HG03175 (cell line): ENCODE results near the gene CDCA8.
"Not testable (repeated sequence)": the region's sequence is repeated elsewhere in the genome, so short reads cannot be mapped to it uniquely, and the experiment has no call there.

Source experiments
- ATAC-seq: cut with Tn5 transposase; IDR thresholded peaks from one replicate; pipeline ENCODE4 v1.9.1; 2021; ENCODE audit warnings: mild to moderate bottlenecking, moderate library complexity; ENCODE audit not compliant: unreplicated experiment

The CDCA8 gene

DNA sequence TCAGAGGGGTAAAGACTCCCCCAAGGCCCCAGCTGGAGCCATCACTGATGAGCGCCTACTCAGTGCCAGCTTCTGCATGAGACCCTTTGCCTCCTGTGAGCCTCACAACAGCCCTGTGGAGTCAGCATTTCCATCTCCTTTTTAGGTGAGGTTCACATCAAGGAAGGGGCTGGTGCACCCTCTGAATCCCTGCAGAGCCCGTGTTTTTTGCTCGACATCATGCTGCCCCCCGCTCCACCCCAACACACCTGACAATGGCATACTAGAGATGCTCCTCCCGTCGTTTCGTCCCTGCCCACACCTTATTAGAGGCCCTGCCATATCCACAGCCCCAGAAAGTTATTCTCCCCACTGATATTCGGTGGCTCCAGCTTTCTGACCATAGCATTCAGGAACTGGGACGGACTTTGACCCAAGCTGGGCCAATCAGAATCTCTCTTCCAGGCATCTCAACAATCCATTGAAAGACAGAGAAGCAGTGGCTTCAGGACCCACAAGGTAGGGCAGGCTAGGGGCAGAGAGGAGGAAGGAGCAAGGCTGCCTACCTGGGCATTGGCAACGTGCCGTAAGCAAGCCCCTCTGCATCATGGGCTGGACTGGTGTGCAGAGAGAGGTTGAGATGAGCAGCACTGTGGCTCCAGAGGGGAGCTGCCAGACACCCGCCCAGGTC is 39.9 kb downstream of the CDCA8 start:
- ATAC-seq, result no peak

DNA sequence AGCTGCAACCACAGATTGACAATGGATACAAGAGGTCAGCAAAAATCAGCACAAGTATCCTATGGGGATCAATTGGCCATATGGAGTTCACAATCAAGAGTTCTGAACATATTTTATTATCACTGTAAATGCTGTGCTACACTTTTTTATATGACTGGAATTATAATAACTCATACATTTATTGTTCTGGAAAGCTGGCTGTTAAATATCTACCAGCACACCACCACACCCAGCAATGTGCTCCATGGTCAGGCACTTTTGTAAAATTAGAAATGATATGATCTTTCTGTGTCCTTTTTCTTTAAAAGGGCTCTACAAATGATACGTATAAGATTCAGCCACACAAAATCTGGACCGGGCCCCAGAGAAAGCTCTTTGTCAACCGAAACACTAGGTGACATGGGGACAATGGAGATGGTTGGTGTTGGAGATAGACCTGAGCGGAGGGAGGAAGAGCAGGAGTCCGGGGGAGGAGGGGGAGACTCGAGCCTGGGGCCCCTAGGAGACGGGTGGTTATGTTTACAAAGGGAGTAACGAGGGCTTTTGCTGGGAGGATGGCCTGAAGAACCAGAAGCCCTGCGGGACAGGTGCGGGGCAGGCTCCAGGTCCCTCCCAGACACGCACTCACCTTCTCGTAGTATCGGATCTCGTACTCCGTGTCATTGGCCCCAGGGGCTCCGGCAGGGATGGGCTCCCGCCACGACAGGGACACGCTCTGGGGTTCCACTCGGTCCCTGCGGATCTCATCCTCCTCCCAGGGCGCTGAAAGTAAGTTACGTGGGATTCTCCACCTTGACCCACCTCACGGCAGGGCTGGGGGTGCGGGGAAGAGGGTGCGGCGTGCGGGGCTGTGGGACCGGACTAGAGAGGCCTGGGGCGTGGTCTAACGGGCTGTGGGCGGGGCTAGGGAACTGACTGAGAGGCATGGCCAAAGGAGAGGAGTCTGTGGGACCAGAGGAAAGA is 42.6 kb downstream of the CDCA8 start:
- ATAC-seq, result no peak

DNA sequence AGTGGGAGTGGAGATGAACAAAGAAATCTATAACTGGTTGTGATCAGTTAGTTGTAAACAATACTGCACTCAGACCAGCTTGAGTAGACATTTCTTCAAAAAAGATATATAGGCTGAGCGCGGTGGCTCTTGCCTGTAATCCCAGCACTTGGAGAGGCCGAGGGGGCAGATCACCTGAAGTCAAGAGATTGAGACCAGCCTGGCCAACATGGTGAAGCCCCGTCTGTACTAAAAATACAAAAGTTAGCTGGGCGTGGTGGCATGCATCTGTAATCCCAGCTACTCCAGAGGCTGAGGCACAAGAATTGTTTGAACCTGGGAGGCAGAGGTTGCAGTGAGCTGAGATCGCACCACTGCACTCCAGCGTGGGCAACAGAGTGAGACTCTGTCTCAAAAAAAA is 45.7 kb downstream of the CDCA8 start:
- not testable (repeated sequence) for ATAC-seq

DNA sequence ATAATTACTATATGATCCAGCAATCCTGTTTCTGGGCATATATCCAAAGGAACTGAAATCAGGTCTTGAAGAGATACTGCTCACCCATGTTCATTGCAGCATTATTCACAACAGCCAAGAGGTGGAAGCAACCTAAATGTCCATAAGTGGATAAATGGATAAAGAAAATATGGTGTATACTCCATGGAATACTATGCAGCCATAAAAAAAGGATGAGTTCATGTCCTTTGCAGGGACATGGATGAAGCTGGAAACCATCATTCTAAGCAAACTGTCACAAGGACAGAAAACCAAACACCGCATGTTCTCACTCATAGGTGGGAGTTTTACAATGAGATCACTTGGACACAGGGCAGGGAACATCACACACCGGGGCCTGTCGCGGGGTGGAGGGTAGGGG is 46.3 kb downstream of the CDCA8 start:
- not testable (repeated sequence) for ATAC-seq

DNA sequence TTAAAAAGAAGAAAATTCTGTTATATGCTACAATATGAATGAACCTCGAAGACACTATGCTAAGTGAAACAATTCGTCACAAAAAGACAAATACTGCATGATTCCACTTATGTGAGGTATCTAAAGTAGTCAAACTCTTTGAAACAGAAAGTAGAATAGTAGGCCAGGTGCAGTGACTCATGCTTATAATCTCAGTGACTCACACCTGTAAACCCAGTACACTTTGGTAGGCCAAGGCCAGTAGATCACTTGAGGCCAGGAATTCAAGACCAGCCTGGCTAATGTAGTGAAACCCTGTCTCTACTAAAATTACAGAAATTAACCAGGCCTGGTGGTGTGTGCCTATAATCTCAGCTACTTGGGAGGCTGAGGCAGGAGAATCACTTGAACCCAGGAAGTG is 46.9 kb downstream of the CDCA8 start:
- ATAC-seq, result no peak

DNA sequence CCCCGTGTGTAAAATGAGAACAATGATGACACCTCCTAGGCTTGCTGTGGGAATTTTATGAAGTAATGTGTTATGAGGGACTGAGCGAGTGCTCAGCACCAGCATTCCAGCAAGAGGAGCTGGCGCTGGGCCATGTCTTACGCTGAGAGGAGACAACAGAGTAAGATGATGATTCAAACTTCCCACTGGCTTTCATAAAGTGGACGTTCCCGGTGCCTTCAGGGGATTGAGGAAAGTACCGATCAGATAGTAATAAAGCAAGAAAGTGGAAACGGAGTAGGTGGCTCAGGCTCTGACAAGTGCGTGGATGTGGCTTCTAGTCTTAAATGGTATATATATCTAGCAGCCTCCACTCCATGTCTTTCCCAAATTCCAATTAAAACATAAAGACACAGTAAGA is 48.8 kb downstream of the CDCA8 start:
- ATAC-seq, result no peak

DNA sequence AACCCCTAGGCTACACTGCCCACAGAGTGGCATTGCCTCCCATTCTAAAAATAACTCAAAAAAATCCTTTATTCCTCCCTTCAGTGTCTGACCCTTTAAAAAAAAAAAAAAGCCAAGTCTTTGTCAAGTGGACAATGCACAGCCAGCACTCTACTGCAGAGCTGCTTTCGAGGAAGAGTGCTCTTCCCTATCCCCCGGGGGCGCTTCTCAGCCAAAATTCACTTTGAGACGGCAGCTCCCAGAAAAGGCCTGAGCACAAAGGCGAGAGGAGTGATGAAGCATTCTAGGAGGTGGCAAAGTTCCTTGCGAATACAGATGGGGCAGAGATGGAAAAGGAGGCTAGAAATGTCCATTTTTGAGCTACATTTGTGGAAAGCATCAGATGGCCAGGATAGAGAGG is 49.3 kb downstream of the CDCA8 start:
- ATAC-seq, result no peak

DNA sequence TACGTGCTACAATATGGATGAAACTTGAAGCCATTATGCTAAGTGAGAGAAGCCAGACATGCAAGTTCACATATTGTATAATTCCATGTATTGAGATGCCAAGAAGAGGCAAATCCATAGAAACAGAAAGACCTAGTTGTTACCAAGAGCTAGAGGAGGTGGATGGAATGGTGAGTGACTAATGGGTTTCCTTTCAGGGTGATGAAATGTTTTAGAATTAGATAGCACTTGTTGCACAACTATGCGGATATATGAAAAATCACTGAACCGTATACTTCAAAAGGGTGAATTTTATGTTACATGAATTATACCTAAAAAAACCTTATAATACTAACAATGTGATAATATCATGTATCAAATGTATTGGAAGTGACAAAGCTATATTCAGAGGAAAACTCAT is 54.5 kb downstream of the CDCA8 start:
- no peak for ATAC-seq

DNA sequence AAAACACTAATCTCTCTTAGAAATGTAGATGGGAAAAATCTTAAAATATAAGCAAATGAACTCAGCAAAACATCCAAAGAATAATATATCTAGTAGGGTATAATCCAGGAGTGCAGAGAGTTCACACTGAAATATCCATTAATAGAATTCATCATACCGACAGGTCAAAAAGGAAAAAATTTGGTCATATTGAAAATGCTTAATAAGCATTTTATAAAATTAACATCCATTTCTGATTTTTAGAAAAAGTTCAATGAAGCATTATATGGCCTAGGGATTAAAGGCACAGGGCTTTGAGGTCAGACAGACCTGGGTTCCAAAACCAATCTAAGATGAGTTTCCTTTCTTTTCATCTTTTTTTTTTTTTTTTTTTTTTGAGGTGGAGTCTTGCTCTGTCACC is 56.2 kb downstream of the CDCA8 start:
- ATAC-seq, result no peak

DNA sequence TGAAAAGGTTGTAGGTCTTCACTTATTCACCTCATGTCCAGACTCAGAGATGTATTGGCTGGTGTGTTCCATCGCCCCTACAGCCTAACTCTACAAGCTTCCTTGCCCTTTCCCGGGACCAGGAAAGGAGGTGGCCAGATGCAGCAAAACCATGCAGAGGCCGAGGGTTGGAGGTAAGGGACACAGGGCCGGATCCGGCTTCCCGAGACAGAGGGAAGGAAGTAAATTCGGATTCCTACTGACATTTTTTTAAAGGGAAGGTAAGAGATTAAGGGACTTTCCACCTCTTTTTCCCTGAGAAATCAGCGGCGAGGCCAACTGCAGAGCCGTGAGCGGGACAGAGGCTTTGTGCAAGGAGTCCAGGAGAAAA is 59.9 kb downstream of the CDCA8 start:
- ATAC-seq, result no peak

DNA sequence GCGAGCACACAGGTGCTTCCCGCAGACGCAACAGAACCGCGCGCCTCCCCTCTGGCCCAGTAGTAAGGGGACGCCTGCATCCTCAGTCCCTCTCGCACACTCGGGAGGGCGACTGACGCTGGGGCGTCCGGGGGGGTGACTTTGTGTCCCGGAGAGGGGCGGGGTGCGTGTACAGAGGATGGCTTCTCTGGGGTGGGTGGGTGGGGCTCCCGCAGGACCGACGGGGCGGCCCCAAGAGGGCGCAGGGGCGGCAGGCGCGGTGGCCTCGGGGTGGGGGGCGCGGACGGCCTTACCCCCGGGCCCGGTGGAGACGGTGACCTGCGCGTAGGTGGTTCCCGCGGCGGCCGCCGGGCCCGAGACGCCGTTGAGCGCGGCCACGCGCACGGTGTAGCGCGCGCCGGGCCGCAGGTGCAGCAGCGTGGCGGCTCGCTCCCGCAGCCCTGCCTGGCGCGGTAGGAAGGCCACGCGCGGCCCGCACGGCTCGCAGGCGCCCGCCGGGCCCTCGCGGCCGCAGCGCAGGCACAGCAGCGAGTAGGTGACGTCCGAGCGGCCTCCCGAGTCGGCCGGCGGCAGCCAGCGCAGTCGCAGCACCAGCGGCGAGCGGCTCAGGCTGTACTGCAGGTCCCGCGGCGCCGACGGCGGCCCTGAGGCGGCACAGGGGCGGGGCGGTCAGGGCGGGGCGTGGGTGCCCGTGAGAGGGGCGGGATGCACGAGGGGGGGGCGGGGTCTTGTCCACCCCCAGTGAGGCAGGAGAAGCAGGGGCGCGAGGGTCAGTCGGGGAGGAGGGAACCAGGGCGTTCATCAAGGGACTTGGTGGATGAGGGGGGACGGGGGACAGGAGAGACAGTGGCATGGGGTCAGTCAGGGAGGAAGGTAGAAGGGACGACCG is 60.5 kb downstream of the CDCA8 start:
- ATAC-seq, result no peak

DNA sequence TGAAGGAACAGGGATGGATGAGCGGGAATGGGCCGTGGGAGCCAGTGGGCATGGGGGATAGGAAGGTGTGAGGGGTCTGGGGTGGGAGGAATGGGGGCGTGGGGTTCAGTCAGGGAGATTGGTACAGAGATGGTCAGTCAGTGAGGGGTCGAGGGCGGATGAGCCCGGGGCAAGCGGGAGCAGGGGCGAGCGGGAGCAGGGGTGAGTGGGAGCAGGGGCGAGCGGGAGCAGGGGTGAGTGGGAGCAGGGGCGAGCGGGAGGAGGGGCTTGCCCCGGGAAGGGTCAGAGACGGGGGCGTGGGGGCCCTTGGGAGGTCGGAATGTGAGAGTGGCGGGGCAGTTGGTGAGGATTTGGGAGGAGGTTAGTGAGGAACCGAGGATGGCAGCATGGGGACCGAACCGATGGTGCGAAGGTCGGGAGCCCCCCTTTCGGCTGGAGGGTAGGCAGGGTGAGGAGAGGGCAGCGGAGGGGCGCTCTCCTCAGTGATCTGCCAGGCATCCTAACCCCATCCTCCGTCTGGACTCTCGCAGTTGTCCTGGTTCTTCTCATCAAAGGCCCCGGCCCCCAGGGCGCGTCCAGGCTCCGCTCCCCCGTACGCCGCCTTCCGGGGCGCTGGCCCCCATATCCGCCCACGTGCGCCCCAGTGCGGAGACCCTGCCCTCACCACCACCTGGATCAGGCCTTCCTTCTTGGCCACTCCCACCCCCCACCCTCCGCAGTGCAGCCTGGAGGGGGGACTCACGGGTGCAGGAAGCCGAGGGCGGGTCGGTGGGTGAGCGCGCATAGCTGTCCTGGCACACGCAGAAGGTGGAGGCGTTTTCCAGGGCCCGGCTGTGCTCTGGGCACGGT is 61.4 kb downstream of the CDCA8 start:
- no peak for ATAC-seq

DNA sequence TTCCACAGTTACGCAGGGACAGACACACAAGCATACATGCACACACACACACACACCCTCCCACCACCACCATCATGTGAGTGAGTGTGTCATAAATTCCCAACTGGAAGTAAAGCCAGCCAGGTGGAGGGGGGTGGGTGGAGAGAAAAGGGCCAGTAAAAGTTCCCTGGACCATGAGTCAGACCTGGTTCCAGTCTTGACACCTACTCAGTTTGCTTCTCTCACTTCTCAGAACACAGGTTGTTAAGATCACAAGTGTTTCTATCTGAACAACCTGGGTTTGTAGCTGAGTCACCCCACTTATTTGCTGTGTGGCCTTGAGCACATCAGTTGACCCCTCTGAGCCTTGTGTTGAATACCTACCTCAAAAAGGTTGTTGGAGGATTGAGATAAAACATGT is 63.0 kb downstream of the CDCA8 start:
- no peak for ATAC-seq

DNA sequence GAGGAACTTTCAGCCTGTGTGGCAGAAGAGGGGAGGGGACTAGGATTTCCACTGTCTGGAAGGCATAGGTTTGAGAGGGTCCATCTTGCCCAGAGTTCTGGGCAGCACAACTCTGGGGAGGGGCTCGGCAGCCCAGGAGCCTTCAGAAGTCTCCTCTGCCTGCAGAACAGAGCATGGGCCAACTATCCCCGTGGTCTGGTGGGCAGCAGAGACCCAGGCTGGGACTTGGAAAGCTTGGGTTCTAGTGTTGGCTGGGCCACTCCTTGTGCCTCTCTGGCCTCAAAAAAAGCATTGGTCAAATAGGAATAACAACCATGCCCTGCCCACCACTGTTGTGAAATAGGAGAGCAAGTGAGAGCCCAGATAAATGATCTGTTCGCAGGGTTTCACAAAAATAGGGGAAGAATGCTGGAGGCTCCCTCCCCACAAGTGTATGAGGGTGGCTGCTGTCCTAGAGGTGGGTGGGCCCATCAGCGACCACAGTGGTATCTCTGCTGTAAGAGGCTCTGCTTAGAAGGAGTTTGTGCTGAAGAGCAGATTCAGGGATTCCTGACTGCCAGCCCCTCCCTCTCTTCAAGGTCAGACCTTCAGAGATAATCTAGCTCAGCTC is 63.7 kb downstream of the CDCA8 start:
- ATAC-seq, result no peak
